Measurements from ENCODE around the gene TTPAL.
"Not testable (repeated sequence)": the region's sequence is repeated elsewhere in the genome, so short reads cannot be mapped to it uniquely, and the experiment has no call there.

The TTPAL gene

GRCh38 chr20:44468044-44468782 is 7.5 kb upstream of the TTPAL start:
- no peak for DNase-seq

- DNase-seq, result no peak
These were observed 5.3 kb upstream of the TTPAL start for GRCh38 chr20:44470327-44470726.

- no peak for DNase-seq
These were observed 4.2 kb upstream of the TTPAL start for GRCh38 chr20:44471481-44471882.

GRCh38 chr20:44472283-44472682 is 3.4 kb upstream of the TTPAL start:
- DNase-seq, result not testable (repeated sequence)

- no peak for DNase-seq
These were observed 341 bp upstream of the TTPAL start for GRCh38 chr20:44475372-44475693.

- DNase-seq, result no peak
These were observed 1.5 kb downstream of the TTPAL start for GRCh38 chr20:44477151-44477550.

- DNase-seq, result no peak
These were observed 2.5 kb downstream of the TTPAL start for GRCh38 chr20:44478206-44478605.

- DNase-seq, result no peak
These were observed 4.0 kb downstream of the TTPAL start for GRCh38 chr20:44479643-44480042.

- no peak for DNase-seq
These were observed 4.4 kb downstream of the TTPAL start for GRCh38 chr20:44480097-44480496.

- no peak for DNase-seq
These were observed 6.2 kb downstream of the TTPAL start for GRCh38 chr20:44481719-44482416.

GRCh38 chr20:44483112-44483511 is 7.4 kb downstream of the TTPAL start:
- DNase-seq, result no peak

- DNase-seq, result no peak
These were observed 9.6 kb downstream of the TTPAL start for GRCh38 chr20:44485078-44485829.

GRCh38 chr20:44485830-44486198 is 10.1 kb downstream of the TTPAL start:
- no peak for DNase-seq

- DNase-seq, result no peak
These were observed 12.9 kb downstream of the TTPAL start for GRCh38 chr20:44488551-44488950.

- DNase-seq, result no peak
These were observed 13.5 kb downstream of the TTPAL start for GRCh38 chr20:44489223-44489622.

GRCh38 chr20:44489931-44490330 is 14.3 kb downstream of the TTPAL start:
- DNase-seq, result no peak

GRCh38 chr20:44491635-44492395 is 16.1 kb downstream of the TTPAL start:
- DNase-seq, result no peak

- DNase-seq, result no peak
These were observed 18.6 kb downstream of the TTPAL start for GRCh38 chr20:44494266-44494665.

- no peak for DNase-seq
These were observed 19.0 kb downstream of the TTPAL start for GRCh38 chr20:44494681-44495080.

GRCh38 chr20:44495257-44495656 is 19.6 kb downstream of the TTPAL start:
- peak; percentile 19 to 28 for DNase-seq

GRCh38 chr20:44495802-44496481 is 20.3 kb downstream of the TTPAL start:
- DNase-seq, result no peak

GRCh38 chr20:44496976-44497375 is 21.3 kb downstream of the TTPAL start:
- DNase-seq, result no peak

Measured in inflammatory macrophage (primary cell).